WTC11 (cell line): Measurements from ENCODE around the gene TGFBI. TPM values are rescaled to one million over a fixed set of nuclear protein-coding genes. Genes with fewer than 3 reads are reported as not detected.

ENCODE experiments used
- ATAC-seq: fragments of 200-7000 bp; cut with Tn5 transposase; 2 replicates; pipeline ENCODE4 v1.10.0; 2021; ENCODE audit warnings: mild to moderate bottlenecking, moderate library complexity
- CTCF ChIA-PET: fragments of 300-600 bp; sonication (Branson Sonifier 250); formaldehyde crosslinking; loops from one replicate; lab custom pipeline; 2021; ENCODE audit warnings: antibody characterized with exemption; lab: Charles Lee
- POLR2A ChIA-PET: fragments of 350-600 bp; sonication (Branson Sonifier 250); formaldehyde crosslinking; loops from one replicate; lab custom pipeline; 2021; ENCODE audit warnings: antibody characterized with exemption; lab: Charles Lee
- DNase-seq: peaks from one replicate; pipeline ENCODE4 v3.0.0; 2021; ENCODE audit warnings: low spot score
- H3K27ac Mint-ChIP-seq: 2 replicates; pipeline ENCODE4 v1.8.0; 2021; ENCODE audit warnings: mixed read lengths
- H3K27me3 Mint-ChIP-seq: 2 replicates; pipeline ENCODE4 v1.8.0; 2021; ENCODE audit warnings: low read depth, mild to moderate bottlenecking, moderate library complexity, mixed read lengths
- H3K36me3 Mint-ChIP-seq: 2 replicates; pipeline ENCODE4 v1.8.0; 2021; ENCODE audit warnings: mixed read lengths
- H3K4me1 Mint-ChIP-seq: 2 replicates; pipeline ENCODE4 v1.8.0; 2022; ENCODE audit warnings: mixed read lengths
- H3K4me3 Mint-ChIP-seq: 2 replicates; pipeline ENCODE4 v1.8.0; 2021; ENCODE audit warnings: mild to moderate bottlenecking, moderate library complexity, mixed read lengths
- H3K9me3 Mint-ChIP-seq: 2 replicates; pipeline ENCODE4 v1.8.0; 2021; ENCODE audit warnings: mixed read lengths
- E2F4 ChIP-seq: sonication (generic); formaldehyde crosslinking; IDR thresholded peaks from 2 replicates; pipeline ENCODE4 v1.8.1; 2022; ENCODE audit warnings: low read depth, mild to moderate bottlenecking, moderate library complexity, missing genetic modification reagents, borderline replicate concordance
- EMX1 ChIP-seq: fragments of 250-450 bp; sonication (Bioruptor Pico); IDR thresholded peaks from 2 replicates; pipeline ENCODE4 v1.8.0; 2021; ENCODE audit warnings: mild to moderate bottlenecking
- NFATC4 ChIP-seq: fragments of 250-450 bp; sonication (Bioruptor Pico); IDR thresholded peaks from 2 replicates; pipeline ENCODE4 v1.9.0; 2021; ENCODE audit warnings: mild to moderate bottlenecking
- total RNA-seq: library from RNA; stranded (reverse); gene quantifications from 3 replicates; pipeline ENCODE4 v1.2.3, GENCODE V29; 2021

The TGFBI gene
- total RNA-seq, 1 experiment from 2014 or later: 7.2 TPM

- TF ChIP-seq E2F4: no peak
These were observed 80.0 kb downstream of the TGFBI start (continued) for GRCh38 chr5:136108766-136109165.

DNA sequence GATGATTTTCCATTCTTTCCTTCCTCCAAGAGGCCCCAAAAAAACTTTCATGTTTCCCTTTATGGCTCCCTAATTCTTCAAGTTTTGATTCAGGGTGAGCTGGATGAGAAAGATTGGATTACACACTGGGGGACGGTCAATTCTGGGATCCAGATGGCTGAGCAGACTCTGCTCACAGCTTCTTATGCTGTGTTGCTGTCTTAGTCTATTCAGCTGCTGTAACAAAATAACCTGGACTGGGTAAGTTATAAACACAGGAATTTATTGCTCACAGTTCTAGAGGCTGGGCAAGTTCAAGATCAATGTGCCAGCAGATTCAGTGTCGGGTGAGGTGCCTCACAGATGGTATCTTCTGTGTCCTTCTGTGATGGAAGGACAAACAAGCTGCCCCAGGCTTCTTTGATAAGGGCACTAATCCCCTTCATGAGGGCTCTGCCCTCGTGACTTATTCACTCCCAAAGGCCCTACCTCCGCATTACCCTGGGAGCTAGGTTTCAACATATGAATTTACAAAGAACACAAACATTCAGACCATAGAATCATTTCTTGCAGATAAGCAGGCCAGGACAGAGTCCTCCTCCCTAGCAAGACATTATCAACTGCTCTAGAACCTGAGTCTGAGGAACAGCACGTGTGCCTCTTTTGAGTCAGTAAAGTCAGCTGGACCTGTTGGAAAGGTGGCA is 80.8 kb downstream of the TGFBI start:
- CTCF ChIA-PET: interaction anchor here (1.3 kb wide), 1 partner anchor 31 kb away, joined by 3 read pairs; no protein-coding TSS in a partner anchor
- Mint-ChIP-seq H3K27me3 (no peaks in the 10 kb centered on the region; the same call in 1 of the 2 replicates), H3K27ac (no peak overlapping the region), H3K4me3 (no peak overlapping the region), H3K36me3 (no peaks in the 10 kb centered on the region), H3K4me1 (peaks cover 25% of the 10 kb centered on the region), H3K9me3 (no peaks in the 10 kb centered on the region)
- POLR2A ChIA-PET: no interaction called here
- TF ChIP-seq EMX1 (CRISPR knock-in tag) (no peak), NFATC4 (CRISPR knock-in tag) (no peak)
- no peak for ATAC-seq
- no peak for DNase-seq

Other genes starting within 250 kb of the TGFBI start
- 0.76 to 1.1 TPM (median 1.1 TPM) in 3 replicates for gene SLC25A48, start 194.3 kb upstream of the TGFBI start, total RNA-seq
- not detected in 3 replicates for gene IL9, start 133.1 kb upstream of the TGFBI start, total RNA-seq
- not detected in 3 replicates for gene LECT2, start 74.0 kb upstream of the TGFBI start, total RNA-seq
- 54.9 to 70.3 TPM (median 65.2 TPM) in 3 replicates for gene SMAD5, start 103.9 kb downstream of the TGFBI start, total RNA-seq
- gene SMIM32, start 164.2 kb downstream of the TGFBI start, total RNA-seq: 0.18 to 0.37 TPM in 2 of 3 replicates, not detected in the other